Subcutaneous abdominal adipose tissue (tissue), 5 donors: ENCODE data around the gene CDK5RAP1.
"Not testable (repeated sequence)": the region's sequence is repeated elsewhere in the genome, so short reads cannot be mapped to it uniquely, and the experiment has no call there.

Source experiments
- H3K27ac ChIP-seq: one replicate; pipeline ENCODE4 v1.7.0; 2013; ENCODE audit warnings: low read depth, mild to moderate bottlenecking, inconsistent platforms, low read length, moderate library complexity
- H3K27me3 ChIP-seq, 5 donors: one replicate each; pipeline ENCODE4 v1.7.0; 2013; ENCODE audit warnings: low read length in 5 of 5, inconsistent platforms in 1 of 5; ENCODE audit not compliant: control insufficient read depth in 5 of 5, insufficient read depth in 4 of 5
- H3K36me3 ChIP-seq, 5 donors: one replicate each; pipeline ENCODE4 v1.7.0; 2013; ENCODE audit warnings: low read length in 5 of 5; ENCODE audit not compliant: control insufficient read depth in 5 of 5, insufficient read depth in 5 of 5
- H3K4me1 ChIP-seq, 5 donors: one replicate each; pipeline ENCODE4 v1.7.0; 2013; ENCODE audit warnings: low read length in 5 of 5, mild to moderate bottlenecking in 3 of 5, moderate library complexity in 1 of 5; ENCODE audit not compliant: control insufficient read depth in 5 of 5, insufficient read depth in 5 of 5
- H3K4me3 ChIP-seq, 5 donors: one replicate each; pipeline ENCODE4 v1.7.0; 2013; ENCODE audit warnings: low read length in 5 of 5, low read depth in 1 of 5
- H3K9ac ChIP-seq, 5 donors: one replicate each; pipeline ENCODE4 v1.7.0; 2013; ENCODE audit warnings: low read length in 5 of 5, mild to moderate bottlenecking in 4 of 5, moderate library complexity in 3 of 5
- H3K9me3 ChIP-seq, 5 donors: one replicate each; pipeline ENCODE4 v1.7.0; 2013; ENCODE audit warnings: low read length in 5 of 5; ENCODE audit not compliant: control insufficient read depth in 5 of 5
- donor health status: healthy.
- donor health status: healthy.
- donor health status: healthy.
- donor health status: healthy.
- donor health status: healthy.

The CDK5RAP1 gene

DNA sequence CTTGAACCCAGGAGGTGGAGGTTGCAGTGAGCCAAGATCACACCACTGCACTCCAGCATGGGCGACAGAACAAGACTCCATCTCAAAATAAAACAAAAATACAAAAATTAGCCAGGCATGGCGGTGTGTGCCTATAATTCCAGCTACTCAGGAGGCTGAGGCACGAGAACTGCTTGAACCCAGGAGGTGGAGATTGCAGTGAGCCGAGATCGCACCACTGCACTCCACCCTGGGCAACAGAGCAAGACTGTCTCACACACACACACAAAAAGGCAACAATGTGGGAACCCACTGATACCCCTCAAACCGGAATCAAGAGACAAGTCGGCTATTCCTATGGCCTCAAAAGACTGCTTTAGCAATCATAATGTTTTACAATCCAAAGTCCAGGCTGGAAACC is 39.2 kb upstream of the CDK5RAP1 start:
- H3K36me3 ChIP-seq, H3K9me3 ChIP-seq, H3K4me3 ChIP-seq, H3K27ac ChIP-seq, H3K9ac ChIP-seq, H3K27me3 ChIP-seq: not testable (repeated sequence)
- H3K4me1 ChIP-seq: peaks cover 4 to 45% (median 36%) of the 10 kb centered on the region in 5 donors

DNA sequence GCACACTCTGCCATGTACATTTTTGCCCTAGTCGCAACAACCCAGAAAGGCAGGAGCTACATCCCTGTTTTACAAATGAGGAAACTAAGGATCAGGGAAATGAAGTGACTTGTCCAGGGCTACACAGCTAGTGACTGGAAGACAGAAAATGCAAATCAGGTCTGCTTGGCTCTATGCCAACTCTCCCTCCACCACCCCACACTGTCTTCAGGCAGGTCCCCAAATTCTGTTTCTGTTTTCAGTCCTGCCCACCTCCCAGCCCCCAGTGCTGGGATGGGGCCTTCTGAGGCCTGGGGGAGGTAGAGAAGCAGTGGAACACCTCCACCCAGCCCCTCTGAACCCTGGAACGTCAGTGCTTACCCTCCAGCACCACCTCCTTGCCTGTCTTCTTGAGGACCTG is 37.2 kb upstream of the CDK5RAP1 start:
- Histone ChIP-seq H3K27me3 (no peaks in the 10 kb centered on the region), H3K36me3 (peaks cover 0 to 4% (median 0%) of the 10 kb centered on the region in 5 donors), H3K27ac (peak overlapping the region; percentile 60), H3K4me3 (no peak overlapping the region), H3K9me3 (no peaks in the 10 kb centered on the region), H3K9ac (peak overlapping the region in 1 of 5 donors; percentile 31), H3K4me1 (peaks cover 4 to 43% (median 37%) of the 10 kb centered on the region in 5 donors)

DNA sequence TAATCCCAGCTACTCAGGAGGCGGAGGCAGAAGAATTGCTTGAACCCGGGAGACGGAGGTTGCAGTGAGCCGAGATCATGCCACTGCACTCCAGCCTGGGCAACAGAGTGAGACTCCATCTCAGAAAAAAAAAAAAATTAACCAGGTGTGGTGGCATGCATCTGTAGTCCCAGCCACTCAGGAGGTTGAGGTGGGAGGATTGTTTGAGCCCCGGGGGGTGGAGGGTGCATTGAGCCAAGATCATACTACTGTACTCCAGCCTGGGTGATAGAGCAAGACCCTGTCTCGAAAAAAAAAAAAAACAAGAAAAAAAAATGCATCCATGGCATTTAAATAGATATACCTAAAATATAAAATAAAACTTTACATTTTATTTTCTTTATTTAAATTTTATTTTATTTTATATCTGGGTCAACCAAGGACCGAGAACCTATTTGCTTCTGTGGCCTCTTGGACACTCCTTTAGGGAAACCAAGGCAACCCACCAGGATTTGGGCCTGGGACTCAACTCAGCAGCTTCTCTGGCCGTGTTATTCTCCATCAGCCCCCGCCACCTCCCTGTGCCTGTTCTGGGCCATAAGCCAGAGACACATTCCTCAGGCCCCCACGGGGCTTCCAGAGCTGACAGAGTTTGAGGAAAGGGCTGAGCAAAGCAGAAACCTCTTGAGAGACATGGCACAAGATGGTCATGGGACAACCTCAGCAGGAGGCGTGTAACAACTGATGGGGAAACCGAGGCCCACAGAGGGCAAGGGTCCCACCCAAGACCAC is 36.0 kb upstream of the CDK5RAP1 start:
- no peak overlapping the region for H3K9ac ChIP-seq
- H3K4me3 ChIP-seq: no peak overlapping the region
- peak overlapping the region; percentile 60 for H3K27ac ChIP-seq
- H3K9me3 ChIP-seq: no peaks in the 10 kb centered on the region
- no peaks in the 10 kb centered on the region for H3K27me3 ChIP-seq
- peaks cover 4 to 38% (median 31%) of the 10 kb centered on the region in 5 donors for H3K4me1 ChIP-seq
- H3K36me3 ChIP-seq: peaks cover 0 to 4% (median 0%) of the 10 kb centered on the region in 5 donors

DNA sequence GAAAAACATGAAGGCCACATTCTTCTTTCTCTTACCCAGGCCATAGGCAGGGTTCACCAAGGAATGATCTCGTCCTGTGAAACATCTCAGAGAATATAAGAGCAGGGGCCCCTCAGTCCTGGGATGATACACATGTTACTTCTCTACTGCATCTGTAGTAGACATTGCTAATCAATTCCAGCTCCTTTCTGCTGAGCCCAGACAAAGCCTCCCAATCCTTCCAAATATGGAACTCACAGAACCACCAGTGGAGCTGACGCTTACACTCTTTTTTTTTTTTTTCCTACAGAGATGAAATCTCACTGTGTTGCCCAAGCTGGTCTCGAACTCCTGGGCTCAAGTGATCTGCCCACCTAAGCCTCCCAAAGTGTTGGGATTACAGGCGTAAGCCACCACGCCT is 33.1 kb upstream of the CDK5RAP1 start:
- Histone ChIP-seq H3K4me3 (no peak overlapping the region), H3K9ac (no peak overlapping the region), H3K27ac (peak overlapping the region; percentile 90), H3K9me3 (no peaks in the 10 kb centered on the region), H3K36me3 (peaks cover 0 to 4% (median 0%) of the 10 kb centered on the region in 5 donors), H3K27me3 (no peaks in the 10 kb centered on the region), H3K4me1 (peaks cover 2 to 32% (median 25%) of the 10 kb centered on the region in 5 donors)

DNA sequence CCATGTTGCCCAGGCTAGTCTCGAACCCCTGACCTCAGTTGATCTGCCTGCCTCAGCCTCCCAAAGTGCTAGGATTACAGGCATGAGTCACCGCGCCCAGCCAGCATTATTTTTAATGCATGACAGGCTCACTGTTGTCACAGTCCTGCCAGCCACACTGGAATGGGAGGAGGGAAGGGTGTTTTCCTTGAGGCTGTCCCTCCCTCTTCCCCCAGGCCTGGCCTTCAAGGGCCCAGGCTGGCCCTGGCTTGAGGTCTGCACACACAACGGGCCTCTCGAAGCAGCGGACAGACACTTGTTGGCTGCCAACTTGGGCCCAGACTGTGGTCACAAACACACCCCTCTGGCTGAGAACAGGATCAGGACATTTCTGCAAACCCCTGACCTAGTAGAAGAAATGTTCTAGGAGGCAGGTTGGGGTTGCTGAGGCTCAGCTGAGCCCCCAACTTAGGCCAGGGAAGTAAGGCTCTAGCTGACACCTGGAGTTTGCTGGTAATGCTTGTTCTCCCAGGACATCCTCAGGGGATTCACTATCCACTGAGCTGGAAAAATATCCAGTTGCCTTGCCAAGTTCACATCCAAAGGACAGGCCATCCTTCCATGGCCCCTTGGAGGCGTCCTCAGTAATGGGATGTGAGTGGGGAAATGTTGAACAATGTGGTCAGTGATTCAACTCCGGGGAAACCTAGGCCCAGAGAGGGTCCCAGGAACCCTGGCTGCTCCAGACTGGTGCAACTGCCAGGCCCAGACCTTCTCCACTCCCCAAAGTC is 32.3 kb upstream of the CDK5RAP1 start:
- H3K27me3 ChIP-seq: no peaks in the 10 kb centered on the region
- H3K9me3 ChIP-seq: no peaks in the 10 kb centered on the region
- peak overlapping the region; percentile 90 for H3K27ac ChIP-seq
- peaks cover 0 to 4% (median 0%) of the 10 kb centered on the region in 5 donors for H3K36me3 ChIP-seq
- H3K4me3 ChIP-seq: no peak overlapping the region
- H3K4me1 ChIP-seq: peaks cover 2 to 30% (median 25%) of the 10 kb centered on the region in 5 donors
- peak overlapping the region in 2 of 5 donors; percentile 2 to 16 for H3K9ac ChIP-seq

DNA sequence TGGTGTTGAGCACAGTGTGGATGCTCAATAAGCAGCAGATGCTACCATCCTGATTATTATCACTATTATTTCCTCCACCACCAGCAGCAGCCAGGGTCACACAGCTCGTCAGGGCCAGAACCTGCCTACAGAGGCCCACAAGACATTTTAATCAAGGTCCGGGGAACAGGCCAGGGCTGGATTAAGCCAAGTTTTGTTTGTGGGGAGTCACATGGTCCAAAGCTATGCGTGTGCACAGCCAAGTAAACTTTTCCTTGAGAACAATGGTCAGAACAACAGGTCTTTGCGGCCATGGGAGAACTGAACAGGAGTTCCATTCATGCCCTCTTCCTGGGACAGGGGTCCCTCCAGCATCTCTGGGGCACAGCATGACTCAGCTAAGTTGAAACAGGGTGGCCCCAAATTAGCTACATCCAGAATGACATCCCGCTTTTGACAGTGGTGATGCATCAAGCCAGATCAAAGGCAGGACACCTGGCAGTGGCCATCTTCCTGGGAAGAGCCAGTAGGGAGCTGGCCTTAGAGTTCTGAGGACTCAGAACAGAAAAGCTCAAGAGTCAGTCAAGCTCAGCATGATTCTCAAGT is 30.6 kb upstream of the CDK5RAP1 start:
- Histone ChIP-seq H3K4me1 (peaks cover 0 to 19% (median 10%) of the 10 kb centered on the region in 5 donors), H3K9ac (no peak overlapping the region), H3K27me3 (no peaks in the 10 kb centered on the region), H3K36me3 (peaks cover 0 to 6% (median 3%) of the 10 kb centered on the region in 5 donors), H3K27ac (peak overlapping the region; percentile 16), H3K4me3 (no peak overlapping the region), H3K9me3 (no peaks in the 10 kb centered on the region)

DNA sequence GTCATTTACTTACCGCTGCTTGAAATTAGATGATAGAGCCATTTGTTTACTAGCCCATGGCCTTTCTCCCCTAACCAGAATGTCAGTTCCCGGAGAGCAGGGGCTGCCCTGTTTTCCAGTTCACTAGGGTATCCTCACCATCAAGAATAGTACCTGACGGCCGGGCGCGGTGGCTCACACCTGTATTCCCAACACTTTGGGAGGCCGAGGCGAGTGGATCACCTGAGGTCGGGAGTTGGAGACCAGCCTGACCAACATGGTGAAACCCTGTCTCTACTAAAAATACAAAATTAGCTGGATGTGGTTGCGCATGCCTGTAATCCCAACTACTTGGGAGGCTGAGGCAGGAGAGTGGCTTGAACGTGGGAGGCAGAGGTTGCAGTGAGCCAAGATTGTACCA is 22.6 kb upstream of the CDK5RAP1 start:
- H3K4me3 ChIP-seq, H3K9me3 ChIP-seq, H3K27me3 ChIP-seq, H3K36me3 ChIP-seq: not testable (repeated sequence)
- H3K4me1 ChIP-seq: peaks cover 0 to 24% (median 15%) of the 10 kb centered on the region in 5 donors
- H3K9ac ChIP-seq: peak overlapping the region in 3 of 5 donors; percentile 37 to 76 (median 73)
- peak overlapping the region; percentile 93 for H3K27ac ChIP-seq

DNA sequence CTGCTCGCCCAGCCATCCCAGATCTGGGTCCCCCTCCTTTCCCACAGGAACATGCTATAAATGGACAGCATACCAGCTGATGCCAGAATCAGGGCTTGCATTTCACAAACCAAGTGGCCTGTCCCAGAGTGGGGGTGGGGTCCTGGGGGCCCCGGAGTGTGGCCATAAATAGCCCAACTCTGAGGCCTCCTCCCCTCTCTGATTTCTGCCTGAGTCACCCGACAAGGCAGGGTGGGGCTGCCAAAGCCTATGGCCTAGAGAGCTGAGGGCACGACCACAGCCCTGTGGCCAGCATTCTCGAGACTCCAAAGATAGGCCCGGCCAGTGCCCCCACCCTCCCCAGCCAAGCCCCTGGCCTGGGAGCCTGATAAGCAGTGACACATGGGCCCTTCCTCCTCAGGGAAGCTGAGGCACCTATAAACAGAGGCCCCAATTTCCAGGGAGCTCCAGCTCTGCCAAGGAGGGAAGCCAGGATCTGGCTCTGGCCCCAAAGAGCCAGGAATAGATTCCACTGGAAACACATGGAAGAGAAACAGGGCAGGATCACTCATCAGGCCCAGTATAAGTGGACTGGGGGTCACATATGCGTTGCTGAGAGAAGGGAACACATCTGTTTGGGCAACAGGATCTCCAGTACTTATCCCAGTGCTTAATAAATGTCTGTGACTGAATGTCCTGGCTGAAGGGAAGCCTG is 22.0 kb upstream of the CDK5RAP1 start:
- peak overlapping the region in 4 of 5 donors; percentile 37 to 76 (median 55) for H3K9ac ChIP-seq
- H3K9me3 ChIP-seq: no peaks in the 10 kb centered on the region
- peaks cover 0 to 26% (median 15%) of the 10 kb centered on the region in 5 donors for H3K4me1 ChIP-seq
- peaks cover 0 to 8% (median 0%) of the 10 kb centered on the region in 5 donors for H3K36me3 ChIP-seq
- no peaks in the 10 kb centered on the region for H3K27me3 ChIP-seq
- no peak overlapping the region for H3K4me3 ChIP-seq
- H3K27ac ChIP-seq: peak overlapping the region; percentile 93

DNA sequence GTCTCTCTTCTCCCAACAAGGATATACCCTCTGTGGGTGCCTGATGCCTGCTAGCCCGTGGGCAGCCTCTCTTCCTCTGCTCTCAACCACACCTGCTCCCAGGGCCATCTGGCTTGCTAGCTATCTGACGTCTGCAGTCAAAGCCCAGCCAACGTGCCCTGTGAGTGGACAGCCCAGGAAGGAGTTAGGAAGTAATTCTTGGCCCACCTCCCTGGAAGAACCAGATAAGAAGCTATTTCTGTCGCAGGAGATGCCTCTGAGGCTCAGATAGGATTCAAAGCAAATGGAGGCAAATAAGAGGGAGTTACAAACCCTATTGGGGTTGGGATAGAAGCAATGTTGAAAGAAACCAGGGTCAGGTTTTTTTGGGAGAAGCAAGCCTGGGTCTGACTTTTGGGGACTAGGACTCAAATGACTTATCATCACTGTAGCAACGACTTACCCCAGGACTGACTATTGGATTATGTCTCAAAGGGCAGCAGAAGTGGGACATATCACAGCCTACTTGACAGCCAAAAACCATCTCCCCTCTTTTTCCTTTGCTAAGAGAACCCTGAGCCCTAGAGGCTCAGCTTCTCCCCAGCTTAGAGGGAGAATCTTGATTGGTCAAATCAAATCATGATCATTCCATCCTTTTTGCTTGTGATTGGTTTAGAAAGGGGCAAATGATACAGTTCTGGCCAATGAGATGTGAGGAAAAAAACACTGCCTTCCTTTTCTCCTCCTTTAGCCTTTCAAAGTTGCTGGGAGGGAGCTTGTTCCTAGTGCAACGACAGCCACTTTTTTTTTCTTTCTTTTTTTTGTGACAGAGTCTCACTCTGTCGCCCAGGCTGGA is 18.0 kb upstream of the CDK5RAP1 start:
- H3K4me3 ChIP-seq: no peak overlapping the region
- H3K4me1 ChIP-seq: peaks cover 0 to 29% (median 15%) of the 10 kb centered on the region in 5 donors
- no peak overlapping the region for H3K9ac ChIP-seq
- H3K27me3 ChIP-seq: no peaks in the 10 kb centered on the region
- H3K36me3 ChIP-seq: peaks cover 0 to 15% (median 5%) of the 10 kb centered on the region in 5 donors
- H3K9me3 ChIP-seq: no peaks in the 10 kb centered on the region
- no peak overlapping the region for H3K27ac ChIP-seq
